Mesendoderm (in vitro differentiated cells): ENCODE measurements around the gene GALE.

Experiments used
- DNase-seq: peaks from one replicate; pipeline ENCODE4 v3.0.0; 2013
- H2AK5ac ChIP-seq: 2 replicates; pipeline ENCODE4 v1.6.1; 2013; ENCODE audit warnings: low read length, inconsistent platforms
- H2BK120ac ChIP-seq: 2 replicates; pipeline ENCODE4 v1.6.1; 2013; ENCODE audit warnings: low read depth, mild to moderate bottlenecking, low read length, moderate library complexity, mixed read lengths
- H2BK15ac ChIP-seq: replicated peaks from 2 replicates; pipeline ENCODE4 v1.6.1; 2013; ENCODE audit warnings: low read depth, mild to moderate bottlenecking, moderate library complexity
- H2BK5ac ChIP-seq: 2 replicates; pipeline ENCODE4 v1.6.1; 2013; ENCODE audit warnings: low read length, inconsistent platforms
- H3K18ac ChIP-seq: 2 replicates; pipeline ENCODE4 v1.6.1; 2013; ENCODE audit warnings: mild to moderate bottlenecking, low read length, mixed read lengths
- H3K23ac ChIP-seq: one replicate; pipeline ENCODE4 v1.6.1; 2013; ENCODE audit warnings: low read length
- H3K27ac ChIP-seq: 2 replicates; pipeline ENCODE4 v1.5.1; 2013; ENCODE audit warnings: low read depth, mild to moderate bottlenecking, inconsistent platforms, low read length, moderate library complexity
- H3K27me3 ChIP-seq: 2 replicates; pipeline ENCODE4 v1.6.1; 2013; ENCODE audit warnings: low read length, control low read depth, mild to moderate bottlenecking, inconsistent platforms; ENCODE audit not compliant: insufficient read depth, poor library complexity
- H3K36me3 ChIP-seq: 2 replicates; pipeline ENCODE4 v1.6.1; 2013; ENCODE audit warnings: low read length, inconsistent platforms; ENCODE audit not compliant: control insufficient read depth, insufficient read depth
- H3K4ac ChIP-seq: one replicate; pipeline ENCODE4 v1.6.1; 2013; ENCODE audit warnings: low read depth, mild to moderate bottlenecking, low read length, moderate library complexity
- H3K4me1 ChIP-seq: 2 replicates; pipeline ENCODE4 v1.6.1; 2013; ENCODE audit warnings: low read depth, low read length, inconsistent platforms; ENCODE audit not compliant: control insufficient read depth
- H3K4me2 ChIP-seq: 2 replicates; pipeline ENCODE4 v1.6.1; 2013; ENCODE audit warnings: low read length
- H3K4me3 ChIP-seq: 2 replicates; pipeline ENCODE4 v1.5.1; 2013; ENCODE audit warnings: mild to moderate bottlenecking, low read length
- H3K56ac ChIP-seq: one replicate; pipeline ENCODE4 v1.6.1; 2013; ENCODE audit warnings: low read length
- H3K79me1 ChIP-seq: 2 replicates; pipeline ENCODE4 v1.6.1; 2013; ENCODE audit warnings: low read length, inconsistent platforms
- H3K79me2 ChIP-seq: 2 replicates; pipeline ENCODE4 v1.6.1; 2013; ENCODE audit warnings: mild to moderate bottlenecking, low read length; ENCODE audit not compliant: control insufficient read depth, insufficient read depth
- H3K9ac ChIP-seq: 2 replicates; pipeline ENCODE4 v1.6.1; 2013; ENCODE audit warnings: low read length, inconsistent platforms
- H4K5ac ChIP-seq: one replicate; pipeline ENCODE4 v1.6.1; 2013; ENCODE audit warnings: low read length
- H4K8ac ChIP-seq: one replicate; pipeline ENCODE4 v1.6.1; 2013; ENCODE audit warnings: low read depth, mild to moderate bottlenecking, control low read depth, low read length, moderate library complexity
- WGBS: extraction: QIAGEN DNeasy Blood & Tissue Kit; methylation state at CpG from one replicate; pipeline ENCODE4 v1.1.7; 2013; ENCODE audit warnings: low lambda C conversion rate, missing lambda C conversion rate; ENCODE audit not compliant: insufficient coverage; ENCODE audit errors: extremely low coverage; 5-methylcytosine and 5-hydroxymethylcytosine counted together

Gene GALE

DNA sequence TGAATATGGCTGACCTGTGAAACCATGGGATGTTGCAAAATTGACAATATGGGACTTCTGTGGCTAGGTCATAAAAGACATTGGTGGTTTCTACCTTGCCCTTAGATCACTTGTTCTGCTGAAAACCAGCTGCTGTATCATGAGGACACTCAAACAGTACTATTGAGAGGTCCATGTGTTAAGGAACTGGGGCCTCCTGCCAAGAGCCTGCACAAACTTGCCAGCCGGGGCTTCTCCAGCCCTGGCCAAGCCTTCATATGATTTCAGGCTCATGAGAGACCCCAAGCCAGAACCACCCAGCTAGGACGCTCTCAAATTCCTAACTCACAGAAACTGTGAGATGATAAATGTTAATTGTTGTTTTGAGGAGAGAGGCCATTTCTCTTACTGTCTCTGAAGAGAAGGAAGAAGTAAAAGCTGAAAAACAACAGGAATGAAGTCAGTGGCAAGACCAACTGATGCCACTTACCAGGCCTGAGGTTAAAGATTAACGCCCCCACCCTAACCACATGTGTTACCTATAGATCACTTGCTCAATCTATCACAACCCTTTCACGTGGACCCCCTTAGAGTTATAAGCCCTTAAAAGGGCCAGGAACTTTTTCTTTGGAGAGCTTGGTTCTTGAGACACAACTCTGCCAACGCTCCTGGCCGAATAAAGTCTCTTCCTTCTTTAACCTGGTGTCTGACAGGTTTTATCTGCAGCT is 26.2 kb downstream of the GALE start:
- Histone ChIP-seq H4K8ac (no peak overlapping the region), H2BK120ac (no peak overlapping the region), H3K27ac (no peak overlapping the region), H2BK5ac (no peak overlapping the region), H3K56ac (no peak overlapping the region), H3K4me1 (peaks cover 3% of the 10 kb centered on the region), H3K23ac (no peak overlapping the region), H3K27me3 (no peaks in the 10 kb centered on the region), H2AK5ac (no peak overlapping the region), H3K79me1 (peaks cover 7% of the 10 kb centered on the region), H3K36me3 (no peaks in the 10 kb centered on the region), H3K4ac (no peak overlapping the region), H3K18ac (no peak overlapping the region), H4K5ac (no peak overlapping the region), H3K9ac (no peak overlapping the region), H3K79me2 (peaks cover 7% of the 10 kb centered on the region), H3K4me3 (no peak overlapping the region), H2BK15ac (no peak overlapping the region), H3K4me2 (no peak overlapping the region)
- no CpG with 5 or more reads among the region's 6 CpGs for WGBS
- DNase-seq: no peak

DNA sequence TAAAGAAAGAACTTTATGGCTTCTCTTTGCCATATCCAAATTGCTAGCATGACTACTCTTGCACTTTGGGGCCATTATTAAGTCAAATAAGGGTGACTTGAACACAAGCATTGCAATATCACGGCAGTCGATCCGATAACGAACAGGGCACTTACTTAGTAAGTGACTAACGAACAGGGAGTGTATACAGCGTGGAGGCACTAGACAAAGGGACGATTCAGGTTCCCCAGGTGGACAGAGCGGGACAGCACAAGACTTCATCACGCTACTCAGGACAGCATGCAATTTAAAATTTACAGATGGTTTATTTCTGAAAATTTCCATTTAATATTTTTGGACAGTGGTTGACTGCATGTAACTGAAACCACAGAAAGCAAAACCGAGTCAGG is 27.7 kb downstream of the GALE start:
- Histone ChIP-seq H2BK15ac (no peak overlapping the region), H3K4me1 (no peaks in the 10 kb centered on the region), H3K27ac (no peak overlapping the region), H2BK5ac (no peak overlapping the region), H3K23ac (no peak overlapping the region), H3K4me3 (no peak overlapping the region), H2AK5ac (no peak overlapping the region), H3K4me2 (no peak overlapping the region), H3K79me1 (peaks cover 2% of the 10 kb centered on the region), H3K36me3 (no peaks in the 10 kb centered on the region), H3K4ac (no peak overlapping the region), H3K56ac (no peak overlapping the region), H3K79me2 (no peaks in the 10 kb centered on the region), H4K8ac (no peak overlapping the region), H3K27me3 (no peaks in the 10 kb centered on the region), H3K9ac (no peak overlapping the region), H3K18ac (no peak overlapping the region), H4K5ac (no peak overlapping the region), H2BK120ac (no peak overlapping the region)
- no CpG with 5 or more reads among the region's 10 CpGs for WGBS
- DNase-seq: no peak

DNA sequence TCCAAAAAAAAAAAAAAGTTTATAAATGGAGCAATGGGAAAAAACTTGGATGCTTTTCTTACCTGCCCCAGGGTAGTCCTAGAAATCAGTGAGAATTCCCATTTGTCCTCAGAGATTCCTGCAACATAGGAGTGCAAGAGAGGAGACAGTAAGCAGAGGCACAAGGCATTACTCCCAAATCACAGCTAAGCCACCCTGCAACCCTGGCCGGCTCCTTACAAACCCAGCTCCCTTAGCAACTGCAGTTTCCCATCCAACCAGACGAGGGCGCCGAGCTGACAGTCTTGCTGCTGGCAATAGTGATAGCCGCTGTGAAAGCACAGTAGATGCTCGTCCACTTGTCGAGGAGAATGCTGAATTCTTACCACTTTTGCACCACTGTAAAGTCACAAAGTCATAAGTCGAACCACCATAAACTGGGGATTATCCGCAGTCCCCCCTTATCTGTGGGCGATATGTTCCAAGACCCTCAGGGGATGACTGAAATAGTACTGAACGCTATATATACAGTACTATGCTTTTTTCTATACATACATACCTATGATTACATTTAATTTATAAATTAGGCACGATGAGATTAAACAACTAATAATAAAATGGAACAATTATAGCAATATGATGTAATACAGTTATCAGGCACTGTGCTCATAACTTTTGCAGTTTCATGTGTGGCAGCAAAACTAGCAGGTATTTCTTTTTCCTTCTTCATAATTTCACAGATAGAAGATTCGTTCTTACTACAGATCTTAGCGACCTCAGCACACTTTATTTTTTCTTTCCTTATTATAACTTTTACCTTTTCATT is 28.3 kb downstream of the GALE start:
- Histone ChIP-seq H3K9ac (no peak overlapping the region), H3K4me3 (no peak overlapping the region), H3K36me3 (no peaks in the 10 kb centered on the region), H2AK5ac (no peak overlapping the region), H3K4me1 (no peaks in the 10 kb centered on the region), H2BK120ac (no peak overlapping the region), H3K27ac (no peak overlapping the region), H3K4me2 (no peak overlapping the region), H3K18ac (no peak overlapping the region), H2BK5ac (no peak overlapping the region), H3K4ac (no peak overlapping the region), H3K79me2 (no peaks in the 10 kb centered on the region), H4K8ac (no peak overlapping the region), H3K56ac (no peak overlapping the region), H3K79me1 (peaks cover 2% of the 10 kb centered on the region), H3K23ac (no peak overlapping the region), H3K27me3 (no peaks in the 10 kb centered on the region), H4K5ac (no peak overlapping the region), H2BK15ac (no peak overlapping the region)
- WGBS: no CpG with 5 or more reads among the region's 14 CpGs
- DNase-seq: peak; percentile 87

DNA sequence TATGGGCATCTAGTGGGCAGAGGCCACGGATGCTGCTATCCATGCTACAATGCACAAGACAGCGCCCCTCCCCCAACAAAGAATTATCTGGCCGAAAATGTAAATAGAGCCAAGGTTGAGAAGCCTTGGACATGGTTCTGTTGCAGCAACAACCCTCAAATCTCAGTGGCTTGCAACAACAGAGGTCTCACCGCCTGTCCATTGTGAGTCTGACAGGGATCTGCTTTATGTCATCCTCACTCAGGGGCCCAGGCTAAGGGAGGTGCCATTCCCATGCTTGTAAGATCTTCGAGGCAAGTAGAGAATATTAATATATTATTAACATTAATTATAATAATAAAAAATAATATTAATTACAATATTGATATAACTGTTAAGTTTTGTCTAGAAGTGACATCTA is 31.8 kb downstream of the GALE start:
- H3K79me2 ChIP-seq: no peaks in the 10 kb centered on the region
- DNase-seq: no peak

DNA sequence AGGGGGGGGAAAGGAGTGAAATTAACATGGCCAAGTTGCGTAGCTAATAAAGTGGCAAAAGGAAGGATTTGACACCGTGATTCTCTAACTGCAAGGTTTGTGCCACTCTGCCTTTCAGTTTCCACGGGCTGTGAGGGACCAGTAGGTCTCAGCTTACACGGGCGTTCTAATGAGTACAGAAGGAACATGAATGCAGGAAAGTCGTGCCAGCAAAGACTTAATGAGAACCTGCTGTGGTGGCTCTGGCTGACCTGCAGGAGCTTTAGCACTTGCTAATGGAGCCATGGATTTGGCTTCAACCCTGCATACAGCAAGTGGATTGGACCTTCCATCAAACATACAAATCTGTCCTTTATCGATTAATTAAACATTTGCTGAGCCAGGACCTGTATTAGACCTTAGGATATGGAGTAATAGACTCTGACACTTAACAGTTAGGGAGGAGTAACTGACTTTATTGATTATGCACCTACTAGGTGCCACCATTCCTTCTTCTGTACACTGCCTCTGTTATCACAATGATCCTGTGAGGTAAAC is 37.4 kb downstream of the GALE start:
- Histone ChIP-seq H2BK15ac (no peak overlapping the region), H3K36me3 (peaks cover 17% of the 10 kb centered on the region), H3K4me2 (no peak overlapping the region), H3K56ac (no peak overlapping the region), H3K4me1 (no peaks in the 10 kb centered on the region), H3K27me3 (no peaks in the 10 kb centered on the region), H2BK120ac (no peak overlapping the region), H3K4me3 (no peak overlapping the region), H4K5ac (no peak overlapping the region), H3K27ac (no peak overlapping the region), H3K79me1 (peaks cover 4% of the 10 kb centered on the region), H2AK5ac (no peak overlapping the region), H3K4ac (no peak overlapping the region), H3K23ac (no peak overlapping the region), H4K8ac (no peak overlapping the region), H3K79me2 (no peaks in the 10 kb centered on the region), H3K9ac (no peak overlapping the region), H2BK5ac (no peak overlapping the region), H3K18ac (no peak overlapping the region)
- WGBS: no CpG with 5 or more reads among the region's 7 CpGs
- DNase-seq: no peak

More for the DNA sequence above, 31.8 kb downstream of the GALE start:
- Histone ChIP-seq H2BK15ac (no peak overlapping the region), H3K79me1 (no peaks in the 10 kb centered on the region), H3K56ac (no peak overlapping the region), H3K4me3 (no peak overlapping the region), H3K4me2 (no peak overlapping the region), H3K27me3 (no peaks in the 10 kb centered on the region), H3K18ac (no peak overlapping the region), H4K5ac (no peak overlapping the region), H4K8ac (no peak overlapping the region), H3K9ac (no peak overlapping the region), H2BK120ac (no peak overlapping the region), H3K4ac (no peak overlapping the region), H3K4me1 (no peaks in the 10 kb centered on the region), H2AK5ac (no peak overlapping the region), H2BK5ac (no peak overlapping the region), H3K36me3 (no peaks in the 10 kb centered on the region), H3K27ac (no peak overlapping the region), H3K23ac (no peak overlapping the region)
- no CpG with 5 or more reads among the region's 5 CpGs for WGBS
